ENCODE data around the gene DOCK1.

The DOCK1 gene

GRCh38 chr10:127314797-127315196, 409.6 kb downstream of the DOCK1 start:
- DNase-seq (ENCODE audit: low read depth), result no peak

- no peak for DNase-seq (ENCODE audit: low read depth)
Measured at GRCh38 chr10:127315888-127316287, 410.7 kb downstream of the DOCK1 start.

DNA sequence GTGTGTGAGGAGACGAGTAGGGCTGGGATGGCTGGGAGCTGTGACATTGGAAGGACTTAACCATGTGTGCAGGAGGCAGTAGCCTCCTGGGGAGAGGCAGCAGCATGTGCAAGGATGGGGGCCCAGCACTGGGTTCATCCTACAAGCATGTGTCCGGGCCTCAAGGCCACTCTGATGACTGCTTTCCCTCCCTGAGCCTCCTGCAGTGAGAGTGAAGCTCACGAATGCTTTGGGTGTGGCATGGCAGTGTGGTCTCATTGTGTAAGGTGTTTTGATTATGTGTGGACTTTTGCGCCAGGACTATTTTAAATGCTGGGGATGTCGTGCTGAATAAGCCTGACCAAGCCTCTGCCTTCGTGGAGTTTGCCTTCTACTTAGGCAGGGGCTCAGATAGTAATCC, 413.2 kb downstream of the DOCK1 start:
- DNase-seq (ENCODE audit: low read depth), result no peak

- DNase-seq (ENCODE audit: low read depth), result no peak
Measured at GRCh38 chr10:127319271-127319670, 414.0 kb downstream of the DOCK1 start.

- DNase-seq (ENCODE audit: low read depth), result no peak
Measured at GRCh38 chr10:127319691-127320090, 414.5 kb downstream of the DOCK1 start.

GRCh38 chr10:127320176-127320575, 414.9 kb downstream of the DOCK1 start:
- DNase-seq (ENCODE audit: low read depth), result no peak

GRCh38 chr10:127322286-127322685, 417.1 kb downstream of the DOCK1 start:
- DNase-seq (ENCODE audit: low read depth), result no peak

- DNase-seq (ENCODE audit: low read depth), result no peak
Measured at GRCh38 chr10:127325506-127325905, 420.3 kb downstream of the DOCK1 start.

DNA sequence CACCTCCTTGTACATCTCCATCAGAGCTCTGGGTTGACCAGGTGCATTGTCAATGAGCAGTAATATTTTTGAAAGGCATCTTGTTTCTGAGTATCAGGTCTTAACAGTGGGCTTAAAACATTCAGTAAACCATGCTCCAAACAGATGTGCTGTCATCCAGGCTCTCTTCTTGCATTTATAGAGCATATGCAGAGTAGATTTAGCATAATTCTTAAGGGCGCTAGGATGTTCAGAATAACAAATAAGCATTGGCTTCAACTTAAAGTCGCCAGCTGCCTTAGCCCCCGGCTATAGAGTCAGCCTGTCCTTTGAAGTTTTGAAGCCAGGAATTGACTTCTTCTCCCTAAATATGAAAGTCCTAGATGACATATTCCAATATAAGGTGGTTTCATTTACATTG, 421.7 kb downstream of the DOCK1 start:
- DNase-seq (ENCODE audit: low read depth), result no peak

DNA sequence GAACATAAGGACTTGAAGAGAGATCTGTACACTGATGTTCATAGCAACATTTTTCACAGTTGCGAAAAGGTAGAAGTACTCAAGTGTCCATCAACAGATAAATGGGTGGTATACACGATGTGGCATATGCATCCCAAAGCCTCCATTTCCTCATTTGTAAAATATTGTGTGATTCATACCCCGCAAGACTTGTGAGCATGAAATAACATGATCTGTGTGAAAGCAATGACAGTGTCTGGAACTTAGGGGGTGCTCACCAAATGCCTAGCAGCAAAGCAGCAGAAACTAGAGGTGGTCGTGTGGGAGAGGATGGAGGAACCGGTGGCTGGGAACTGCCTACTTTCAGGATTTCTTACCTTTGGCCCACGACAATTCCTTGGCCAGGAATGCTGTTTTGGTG, 426.5 kb downstream of the DOCK1 start:
- no peak for DNase-seq (ENCODE audit: low read depth)

- DNase-seq (ENCODE audit: low read depth), result no peak
Measured at GRCh38 chr10:127332631-127333030, 427.4 kb downstream of the DOCK1 start.

GRCh38 chr10:127337801-127338200, 432.6 kb downstream of the DOCK1 start:
- no peak for DNase-seq (ENCODE audit: low read depth)

DNA sequence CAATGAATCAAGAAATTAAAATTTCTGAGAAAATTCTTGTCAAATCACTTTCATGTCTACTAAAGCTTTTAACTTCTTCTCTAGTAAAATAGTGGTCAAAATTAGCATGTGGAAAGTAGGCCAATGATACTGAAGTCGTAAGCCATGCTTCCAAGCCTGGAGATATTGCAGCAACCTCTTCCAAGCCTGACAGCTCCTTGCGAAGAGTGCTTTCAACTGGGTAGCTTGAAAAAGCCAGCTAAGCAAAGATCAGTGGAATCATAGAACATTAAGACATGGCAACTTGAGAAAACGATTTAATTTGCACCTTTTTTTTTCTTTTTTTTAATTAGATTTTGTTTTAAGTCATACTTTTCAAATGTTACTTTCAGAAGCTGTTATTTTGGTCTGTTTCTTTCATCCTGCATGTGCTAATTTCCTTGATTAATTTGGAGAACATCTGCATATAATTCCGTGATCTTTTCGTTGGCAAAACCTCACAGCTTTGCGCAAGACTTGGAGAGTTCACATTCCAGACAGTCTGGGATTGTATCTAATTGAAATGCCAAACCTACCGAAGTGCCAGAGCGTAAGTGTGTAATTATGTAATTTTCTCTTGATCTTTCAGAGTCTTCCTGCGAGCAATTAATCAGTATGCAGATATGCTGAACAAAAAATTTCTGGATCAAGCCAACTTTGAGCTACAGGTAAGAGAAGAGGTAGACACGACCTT, 433.3 kb downstream of the DOCK1 start:
- DNase-seq (ENCODE audit: low read depth), result no peak

DNA sequence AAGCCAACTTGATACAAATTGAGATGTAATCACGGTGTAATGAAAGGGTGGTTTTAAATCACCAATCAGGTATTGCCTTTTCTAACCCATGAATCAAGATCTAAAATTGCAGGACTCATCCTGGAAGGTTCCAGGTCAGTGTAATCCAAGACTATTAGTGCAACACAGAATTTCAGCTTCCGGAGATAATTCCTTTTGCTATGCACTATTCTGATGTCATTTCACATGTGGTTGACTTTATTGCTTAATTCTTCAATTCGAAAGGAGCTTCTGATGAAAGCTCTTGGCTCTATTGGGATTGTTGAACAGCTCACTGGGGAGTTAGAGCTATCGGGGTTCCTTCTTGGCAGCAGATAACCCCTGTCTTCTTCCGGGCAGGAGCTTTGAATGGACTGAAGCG, 438.6 kb downstream of the DOCK1 start:
- DNase-seq (ENCODE audit: low read depth), result no peak

DNA sequence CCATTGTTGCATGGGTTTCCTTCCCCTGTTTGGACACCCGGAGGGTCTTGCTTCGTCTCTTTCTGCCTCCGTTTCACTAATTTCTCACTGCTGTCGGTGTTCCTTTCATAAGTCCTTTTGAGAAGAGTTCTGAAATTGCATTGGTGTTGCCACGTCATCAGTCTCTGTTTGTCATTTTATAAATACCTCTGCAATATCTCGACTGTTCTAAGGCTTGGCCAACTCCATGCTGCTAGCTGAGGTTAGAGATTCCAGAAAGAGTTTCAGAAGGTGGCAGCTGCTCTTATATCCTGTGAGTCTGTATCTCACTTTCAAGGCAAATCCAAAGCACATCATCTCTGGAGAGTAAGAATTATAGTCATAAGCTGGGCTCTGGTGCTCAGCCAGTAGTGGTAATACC, 439.1 kb downstream of the DOCK1 start:
- no peak for DNase-seq (ENCODE audit: low read depth)

- no peak for DNase-seq (ENCODE audit: low read depth)
Measured at GRCh38 chr10:127345231-127345965, 440.2 kb downstream of the DOCK1 start.

DNA sequence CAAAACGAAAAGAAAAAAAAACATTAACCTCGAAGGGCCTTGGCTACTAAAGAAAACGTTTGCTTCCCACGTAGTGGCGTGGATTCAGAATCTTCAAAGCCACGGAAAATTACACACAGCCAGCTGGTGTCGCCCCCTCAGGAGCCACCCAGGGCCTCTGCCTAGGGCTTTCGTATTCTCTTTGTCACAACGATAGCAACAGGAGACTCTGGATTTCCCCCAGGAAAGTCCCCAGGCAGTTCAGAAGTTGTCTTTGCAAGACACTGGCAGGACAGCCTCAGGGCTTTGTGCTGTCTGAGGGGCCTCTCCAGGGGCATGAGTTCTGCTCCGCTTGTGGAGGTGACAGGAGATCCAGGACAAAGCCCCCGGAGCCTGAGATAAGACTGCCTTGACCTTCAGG, 441.4 kb downstream of the DOCK1 start:
- no peak for DNase-seq (ENCODE audit: low read depth)

DNA sequence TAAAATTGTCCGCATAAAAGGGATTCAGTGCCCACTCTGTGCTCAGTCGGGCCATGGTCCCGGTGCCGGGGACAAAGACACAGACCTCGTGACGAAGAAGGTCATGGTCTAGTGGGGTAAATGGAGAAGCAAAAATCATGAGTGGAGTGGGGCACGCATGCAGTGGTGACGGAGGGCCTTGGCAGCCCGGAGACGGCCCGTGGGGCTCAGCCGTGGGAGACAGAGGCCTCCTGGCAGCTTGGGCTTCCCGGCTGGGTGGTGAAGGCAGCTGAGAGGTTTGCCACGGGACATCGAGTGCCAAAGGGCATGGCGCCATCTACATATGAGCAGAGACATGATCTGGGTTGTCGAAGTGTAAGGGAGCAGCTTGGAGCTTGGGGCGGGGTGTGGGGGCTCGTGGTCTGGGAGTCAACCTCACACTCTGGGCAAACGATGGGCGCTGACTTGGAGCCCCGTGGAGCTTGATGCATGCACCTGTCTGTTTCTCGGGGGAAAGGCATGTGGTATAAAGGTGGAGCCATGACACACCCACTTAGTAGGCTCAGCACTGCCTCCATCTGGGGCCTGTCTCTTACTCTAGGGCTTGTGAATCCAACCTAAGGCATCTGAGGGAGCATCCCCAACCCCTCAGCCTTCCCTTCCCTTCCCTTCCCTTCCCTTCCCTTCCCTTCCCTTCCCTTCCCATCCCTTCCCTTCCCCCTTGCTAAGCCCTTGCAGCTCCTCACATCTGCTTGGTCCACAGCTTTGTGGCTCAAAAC, 442.2 kb downstream of the DOCK1 start:
- no peak for DNase-seq (ENCODE audit: low read depth)

GRCh38 chr10:127349737-127350136, 444.5 kb downstream of the DOCK1 start:
- no peak for DNase-seq (ENCODE audit: low read depth)

DNA sequence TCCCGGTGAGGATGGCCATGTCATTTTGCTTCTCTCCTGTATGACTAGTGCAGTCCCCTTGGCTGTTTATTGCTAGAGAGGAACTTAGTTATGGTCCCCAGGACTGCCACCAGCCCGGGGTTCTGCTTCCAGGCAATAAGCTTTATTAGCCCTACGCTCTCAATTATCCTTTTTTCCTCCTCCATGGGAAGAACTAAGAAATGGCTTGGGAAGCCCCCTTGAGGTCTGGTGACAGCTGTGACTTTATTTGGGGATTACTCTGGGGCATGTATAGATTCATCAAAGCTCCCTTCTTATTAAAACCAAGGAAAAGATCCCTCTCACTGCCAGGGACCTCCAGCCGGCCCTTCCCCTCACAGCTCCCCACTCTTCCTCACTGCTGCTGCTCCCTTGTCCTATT, 446.3 kb downstream of the DOCK1 start:
- no peak for DNase-seq (ENCODE audit: low read depth)

- no peak for DNase-seq (ENCODE audit: low read depth)
Measured at GRCh38 chr10:127353544-127353943, 448.3 kb downstream of the DOCK1 start.

- DNase-seq (ENCODE audit: low read depth), result no peak
Measured at GRCh38 chr10:127354255-127354654, 449.0 kb downstream of the DOCK1 start.

DNA sequence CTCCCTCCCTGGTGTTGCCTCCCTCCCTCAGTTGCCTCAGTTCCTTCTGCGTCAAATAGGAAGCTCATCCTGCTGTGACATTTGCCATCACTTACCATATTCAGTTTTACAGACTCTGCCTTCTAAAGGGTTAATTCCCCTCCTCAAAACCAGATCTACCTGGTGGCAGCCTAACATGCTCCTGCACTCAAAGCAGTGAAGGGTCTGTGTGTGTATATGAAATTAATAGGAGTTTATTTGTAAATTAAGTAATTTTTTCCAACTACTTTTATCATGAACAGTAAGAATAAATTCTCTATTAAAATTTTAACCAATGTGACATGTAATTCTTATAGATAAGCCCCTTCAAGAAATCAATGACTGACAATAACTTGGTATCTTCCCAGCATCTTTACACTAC, 449.8 kb downstream of the DOCK1 start:
- no peak for DNase-seq (ENCODE audit: low read depth)

Measured in stimulated activated CD4-positive, alpha-beta T cell treated with anti-CD3 and anti-CD28 coated beads, Interleukin-2, amount 100 ng/mL, for 4 hours (primary cell).